HG02763 (cell line): ENCODE measurements around the gene LRRN4.

ENCODE experiments used
- ATAC-seq: cut with Tn5 transposase; IDR thresholded peaks from one replicate; pipeline ENCODE4 v1.9.1; 2021; ENCODE audit warnings: mild to moderate bottlenecking, moderate library complexity; ENCODE audit not compliant: unreplicated experiment

LRRN4 gene

DNA sequence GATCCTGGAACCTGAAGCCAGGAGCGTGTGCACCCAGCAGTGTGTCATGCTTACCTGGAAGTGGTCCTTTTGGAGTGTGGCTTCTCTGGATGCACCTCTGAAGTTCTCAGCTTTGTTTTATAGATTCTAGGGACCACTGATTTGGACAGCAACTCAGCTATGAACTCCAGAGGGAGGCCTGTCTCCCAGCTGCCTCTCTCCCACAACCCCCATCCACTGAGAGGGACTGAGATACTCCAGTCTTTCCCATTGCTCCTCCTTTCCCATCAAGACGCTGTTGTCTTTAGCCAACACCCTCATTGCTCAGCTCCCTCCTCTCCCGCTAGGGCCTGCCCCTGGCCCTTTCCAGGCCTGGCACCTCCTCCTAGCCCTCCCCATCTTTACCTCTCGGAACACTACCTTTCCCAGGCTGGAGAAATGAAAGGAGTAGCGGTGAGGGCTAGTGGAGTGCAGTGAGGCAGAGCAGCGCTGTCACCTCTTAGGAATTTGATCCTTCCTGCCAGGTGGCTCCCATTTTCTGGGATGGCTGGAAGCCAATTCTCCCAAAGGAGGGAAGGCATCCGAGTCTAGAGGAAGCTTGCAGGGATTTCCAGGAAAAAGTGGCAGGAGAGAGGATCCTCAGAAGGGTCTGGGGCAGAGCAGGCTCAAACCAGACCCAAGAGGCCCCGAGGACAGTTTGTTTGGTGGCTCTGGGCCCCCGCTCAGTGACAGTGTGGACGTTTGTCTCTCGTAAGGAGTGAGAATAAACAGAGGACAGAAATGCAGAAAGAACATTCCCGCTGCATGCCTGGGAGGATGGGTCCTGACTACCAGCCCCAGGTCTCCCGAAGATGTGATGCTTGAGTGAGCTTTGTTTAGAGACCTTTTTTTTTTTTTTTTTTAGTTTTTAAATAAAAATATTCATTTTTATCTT lies at the start of gene LRRN4:
LRRN4 (minus strand) TSS at position 285 of the 913 bp plus-strand sequence. CDS start 1,261 bp downstream, outside the sequence.
- ATAC-seq: no peak

DNA sequence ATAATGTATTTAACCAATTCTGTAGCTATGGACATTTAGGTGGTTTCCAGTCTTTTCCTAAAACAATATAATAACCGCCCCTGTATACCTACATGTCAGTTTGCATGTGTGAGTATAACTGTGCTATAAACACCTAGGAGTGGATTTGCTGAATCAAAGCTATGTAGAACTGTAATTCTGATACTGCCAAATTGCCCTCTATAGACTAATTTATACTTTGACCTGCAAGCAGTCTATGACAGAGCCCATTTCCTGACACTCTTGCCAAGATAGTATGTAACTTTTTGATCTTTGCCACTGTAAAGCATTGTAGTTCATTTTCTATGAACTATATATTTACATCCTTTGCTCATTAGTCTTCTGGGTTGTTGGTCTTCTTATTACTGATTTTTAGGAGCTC lies 49.4 kb upstream of the LRRN4 start:
- ATAC-seq: no peak

- no peak for ATAC-seq
Observed at GRCh38 chr20:6101346-6101745, 47.5 kb upstream of the LRRN4 start.

DNA sequence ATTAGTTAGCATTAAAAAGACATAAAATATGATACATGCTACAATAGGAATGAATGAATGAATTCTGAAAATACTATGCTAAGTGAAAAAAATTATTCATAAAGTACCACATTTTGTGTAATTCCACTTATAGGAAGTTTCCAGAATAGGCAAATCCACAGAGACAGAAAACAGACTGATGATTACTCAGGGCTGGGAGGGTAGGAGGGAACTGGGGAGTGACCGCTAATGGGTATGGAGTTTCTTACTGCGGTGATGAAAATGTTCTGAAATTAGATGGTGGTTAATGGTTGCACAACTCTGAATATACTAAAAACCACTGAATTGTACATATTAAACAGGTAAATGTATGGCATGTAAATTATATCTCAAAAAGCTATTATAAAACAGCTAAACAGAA lies 46.4 kb upstream of the LRRN4 start:
- no peak for ATAC-seq

GRCh38 chr20:6099819-6100218 lies 46.0 kb upstream of the LRRN4 start:
- no peak for ATAC-seq

DNA sequence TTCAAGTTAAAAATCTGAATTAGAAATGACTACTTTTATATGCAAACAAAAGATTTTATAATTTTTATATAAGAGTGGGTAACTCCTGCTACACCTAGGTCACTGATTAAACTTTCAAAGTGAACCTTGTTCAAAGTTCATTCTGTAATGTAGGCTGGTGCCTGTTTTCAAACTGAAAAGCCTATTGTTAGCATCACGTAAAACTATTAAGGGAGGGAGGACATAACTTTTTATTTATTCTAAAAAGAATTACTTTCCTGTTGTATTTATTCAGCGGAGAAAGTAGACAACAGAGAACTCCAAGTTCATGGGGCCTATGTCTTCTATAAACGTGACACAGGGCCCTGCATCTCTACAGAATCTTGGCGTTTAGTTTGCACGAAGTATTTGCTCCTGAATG lies 41.5 kb upstream of the LRRN4 start:
- ATAC-seq: no peak

DNA sequence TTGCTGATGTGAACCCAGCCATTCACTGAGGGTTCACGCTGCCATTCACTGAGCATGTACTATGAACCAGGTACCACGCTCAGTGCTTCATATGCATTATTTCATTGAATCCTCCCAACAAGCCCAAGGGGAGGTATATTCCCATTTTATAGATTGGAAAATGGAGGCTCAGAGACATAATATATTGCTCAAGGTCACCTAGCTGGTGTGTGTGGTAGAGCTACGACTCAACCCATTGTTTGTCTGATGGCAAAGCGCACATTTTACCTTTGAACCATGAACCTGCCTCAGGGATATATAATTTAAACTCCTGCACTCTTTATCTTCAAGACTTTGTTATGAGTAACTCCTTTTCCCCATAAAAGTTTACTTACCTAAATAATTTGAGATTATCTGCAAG lies 40.7 kb upstream of the LRRN4 start:
- no peak for ATAC-seq

GRCh38 chr20:6094063-6094462 lies 40.2 kb upstream of the LRRN4 start:
- no peak for ATAC-seq

DNA sequence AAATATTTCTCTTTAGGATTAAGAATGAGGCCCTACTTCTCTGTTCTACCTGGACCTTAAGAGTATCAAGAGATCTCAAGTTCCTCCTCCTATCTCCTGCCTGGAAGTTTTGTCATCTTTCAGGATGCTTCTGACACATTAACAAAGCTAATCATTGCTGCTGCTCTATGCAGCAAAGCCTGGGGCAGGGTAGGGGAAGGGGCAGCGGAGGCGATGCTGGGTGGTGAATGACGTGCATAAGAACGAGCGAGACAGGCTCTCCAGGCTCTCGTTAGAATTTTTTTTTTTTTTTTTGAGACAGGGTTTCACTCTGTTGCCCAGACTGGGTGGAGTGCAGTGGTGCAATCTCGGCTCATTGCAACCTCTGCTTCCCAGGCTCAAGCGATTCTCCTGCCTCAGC lies 37.8 kb upstream of the LRRN4 start:
- ATAC-seq: no peak

DNA sequence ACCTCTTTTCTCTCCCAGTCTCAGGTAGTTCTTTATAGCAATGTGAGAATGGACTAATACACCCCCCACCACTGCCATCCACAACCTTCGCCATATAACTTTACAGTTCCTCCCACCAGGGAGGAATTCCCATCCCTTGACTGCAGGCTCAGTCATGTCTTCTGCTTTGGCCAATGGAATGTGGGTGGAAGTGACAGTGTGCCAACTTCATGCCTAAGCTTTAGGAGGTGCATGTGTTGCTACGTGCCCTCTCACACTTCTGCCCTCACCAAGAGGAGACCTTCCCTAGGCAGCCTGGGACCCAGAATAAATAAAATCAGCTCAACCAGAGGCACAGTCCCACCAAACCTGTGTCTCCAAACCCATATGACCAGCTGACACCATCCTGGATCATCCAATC lies 33.0 kb upstream of the LRRN4 start:
- no peak for ATAC-seq

GRCh38 chr20:6083926-6084325 lies 30.1 kb upstream of the LRRN4 start:
- ATAC-seq: no peak

DNA sequence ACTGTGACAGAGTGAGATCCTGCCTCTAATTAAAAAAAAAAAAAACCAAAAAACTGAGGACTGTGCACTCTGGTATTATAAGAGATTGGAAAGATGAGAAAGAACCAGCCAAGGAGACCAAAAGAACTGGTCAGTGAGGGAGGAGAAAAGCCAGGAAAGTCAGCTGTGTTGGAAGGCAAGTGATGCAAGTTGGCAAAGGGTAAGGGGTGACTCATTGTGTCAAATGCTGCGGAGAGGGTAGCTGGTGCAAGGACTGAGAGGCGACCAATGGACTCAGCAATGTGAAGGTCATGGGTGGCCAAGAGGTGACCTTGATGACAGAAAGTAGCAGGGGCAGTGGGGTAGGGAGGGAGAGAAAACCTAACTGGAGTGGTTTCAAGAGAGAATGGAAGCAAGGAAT lies 27.4 kb upstream of the LRRN4 start:
- no peak for ATAC-seq

GRCh38 chr20:6079016-6079415 lies 25.2 kb upstream of the LRRN4 start:
- no peak for ATAC-seq

DNA sequence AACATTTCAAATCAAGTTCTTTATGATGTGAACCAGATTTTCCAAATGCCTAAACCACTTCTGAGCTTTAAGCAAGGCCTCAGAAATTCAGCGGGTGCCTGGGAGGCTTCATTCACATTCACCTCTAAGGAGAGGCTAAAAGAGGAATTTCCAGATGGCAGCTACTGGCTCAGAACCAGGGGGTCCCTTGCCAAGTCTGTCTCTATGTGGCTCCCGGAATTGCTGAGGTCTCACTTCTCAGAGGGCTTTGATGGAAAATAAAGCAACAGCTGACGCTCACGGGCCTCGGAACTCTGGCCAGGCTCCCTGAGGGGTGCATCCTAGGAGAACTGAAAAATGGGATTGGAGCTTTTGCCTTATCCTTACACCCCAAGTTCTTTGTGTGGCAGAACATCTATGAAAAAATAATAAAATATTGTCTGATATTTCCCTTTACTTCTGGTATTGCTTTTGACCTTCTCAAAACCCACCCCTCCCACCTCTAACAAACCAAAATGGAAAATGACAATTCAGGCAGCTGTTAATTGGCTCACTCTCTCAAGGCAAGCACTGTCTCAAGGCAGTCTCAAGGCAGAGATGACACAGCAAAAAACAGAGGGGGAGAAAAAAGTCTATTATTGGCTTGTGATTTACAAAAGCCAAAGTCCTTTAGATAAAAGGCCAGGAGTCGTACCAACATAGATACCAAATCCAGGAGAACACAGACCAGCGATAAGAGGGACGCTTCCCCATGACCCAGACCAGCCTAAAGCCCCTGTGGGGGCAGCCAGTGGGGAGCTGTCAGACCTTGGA lies 21.8 kb upstream of the LRRN4 start:
- ATAC-seq: no peak

DNA sequence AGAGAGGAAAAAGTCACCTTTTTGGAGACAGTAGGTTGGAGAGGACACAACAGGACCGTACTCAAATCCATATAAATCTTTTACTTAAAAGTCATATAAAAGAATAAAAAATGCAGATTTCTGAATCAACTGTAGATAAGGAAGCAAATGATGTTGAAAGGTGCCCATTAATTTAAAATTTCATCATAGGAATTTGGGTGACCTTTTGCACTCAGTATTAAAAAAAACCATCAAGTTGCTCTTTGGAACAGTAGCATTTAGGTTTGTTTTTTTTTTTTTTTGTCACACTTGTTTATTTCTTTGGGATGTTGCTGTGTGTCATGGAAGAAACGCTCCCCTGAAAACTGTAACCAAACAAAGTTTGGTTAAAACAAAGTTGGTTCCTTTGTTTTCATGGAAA lies 20.9 kb upstream of the LRRN4 start:
- no peak for ATAC-seq

DNA sequence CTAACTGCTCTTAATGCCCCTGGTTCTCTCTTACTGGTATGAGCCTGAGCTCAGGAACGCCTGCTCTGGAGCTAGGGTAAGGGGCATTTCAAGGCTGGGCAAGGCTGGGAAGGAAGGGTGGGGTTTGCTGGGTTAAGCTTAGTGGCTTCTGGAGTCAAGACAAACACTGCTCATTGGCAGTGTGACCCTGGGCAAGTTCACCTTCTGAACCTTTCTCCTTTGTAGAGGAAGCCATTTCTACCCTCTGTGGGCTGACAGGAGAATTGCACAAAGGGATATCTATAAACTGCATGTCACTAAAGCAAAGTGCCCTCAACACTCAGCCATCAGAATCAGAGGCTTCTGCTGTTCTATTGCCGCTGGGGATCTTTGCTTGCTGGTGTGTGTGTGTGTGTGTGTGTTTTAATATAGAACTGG lies 20.3 kb upstream of the LRRN4 start:
- ATAC-seq: no peak

- no peak for ATAC-seq
Observed at GRCh38 chr20:6070829-6071695, 17.2 kb upstream of the LRRN4 start.

DNA sequence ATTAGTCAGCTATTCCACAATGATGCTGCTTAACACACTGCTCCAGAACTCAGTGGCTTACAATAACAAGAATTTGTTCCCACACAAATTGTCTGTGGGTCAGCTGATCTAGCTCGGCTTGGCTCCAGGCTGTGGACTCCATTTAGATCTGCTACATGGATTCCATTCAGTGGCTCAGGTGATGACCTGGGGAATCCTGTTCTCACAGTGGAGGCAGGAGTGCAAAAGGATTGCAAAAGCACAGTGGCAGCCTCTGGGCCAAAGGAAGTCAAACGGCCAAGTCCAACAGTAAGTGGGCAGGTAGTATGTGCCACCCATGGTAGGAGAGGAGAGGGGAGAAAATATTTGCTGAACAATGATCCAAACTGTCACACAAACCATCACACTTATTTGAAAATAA lies 15.8 kb upstream of the LRRN4 start:
- ATAC-seq: no peak

DNA sequence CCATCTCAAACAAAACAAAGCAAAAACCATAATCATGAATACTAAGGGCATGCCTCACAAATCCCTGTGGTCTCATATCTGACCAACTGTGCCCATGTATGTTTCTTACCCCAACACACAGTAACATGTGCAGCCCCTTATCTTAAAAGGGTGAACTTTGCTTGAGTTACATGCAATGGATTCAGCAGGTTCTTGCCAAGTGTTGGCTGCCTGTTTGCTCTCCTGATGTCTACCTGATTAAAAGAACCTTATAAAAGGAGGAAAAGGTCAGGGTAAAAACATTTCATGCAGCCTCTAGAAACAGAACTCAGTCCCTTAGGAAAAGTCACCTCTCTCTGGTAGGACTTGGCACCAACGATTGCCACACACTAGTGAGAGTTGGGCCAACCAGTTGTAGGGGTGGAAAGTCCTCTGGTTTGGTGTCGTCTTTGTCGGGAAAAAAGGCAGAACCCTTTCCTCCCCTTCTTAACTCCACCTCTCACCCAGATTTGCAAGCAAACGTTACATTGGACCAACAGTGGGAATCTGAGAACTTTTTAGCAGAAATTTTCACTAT lies 14.0 kb upstream of the LRRN4 start:
- no peak for ATAC-seq

GRCh38 chr20:6066582-6066981 lies 12.7 kb upstream of the LRRN4 start:
- ATAC-seq: no peak

DNA sequence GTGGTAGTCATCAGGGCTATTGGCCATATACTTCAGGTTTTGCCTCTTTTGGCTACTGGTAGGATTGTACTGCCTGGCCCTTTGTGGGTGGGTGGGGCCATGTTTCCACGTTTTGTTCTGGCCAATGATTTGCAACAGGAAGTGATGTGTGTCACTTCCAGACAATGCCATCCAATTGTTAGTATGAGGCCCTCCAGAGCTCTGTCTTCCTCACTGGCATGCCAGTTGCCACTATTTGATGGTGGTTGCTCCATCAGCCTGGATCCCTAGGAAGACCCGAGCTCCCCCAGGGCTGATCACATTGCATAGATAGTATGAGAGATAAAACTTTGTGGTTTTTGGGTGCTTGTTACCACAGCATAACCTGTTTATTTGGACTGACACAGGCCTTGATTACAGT lies 7.7 kb upstream of the LRRN4 start:
- no peak for ATAC-seq
